ENCODE measurements around the gene TJAP1.
"Not testable (repeated sequence)": the region's sequence is repeated elsewhere in the genome, so short reads cannot be mapped to it uniquely, and the experiment has no call there.

The TJAP1 gene

DNA sequence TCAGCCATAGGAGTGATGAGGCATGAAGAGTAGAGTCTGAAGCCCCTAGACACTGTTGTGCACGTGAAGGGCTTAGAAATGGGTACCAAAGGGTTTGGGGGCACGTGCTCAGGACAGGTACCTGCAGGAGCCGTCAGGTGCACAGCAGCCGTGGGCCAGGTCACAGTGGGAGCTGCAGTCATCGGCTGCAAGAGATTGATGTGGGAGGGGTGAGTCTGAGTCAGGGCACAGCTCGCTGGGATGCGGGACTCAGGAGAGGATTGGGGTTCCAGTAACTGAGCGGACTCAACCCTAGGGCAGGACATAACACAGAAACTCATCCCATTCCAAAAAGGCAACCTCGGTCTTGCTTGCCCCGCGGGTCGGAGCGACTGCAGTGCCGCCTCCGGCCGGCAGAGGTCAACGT lies 23.1 kb upstream of the TJAP1 start:
- no peak for DNase-seq

- DNase-seq = no peak
Measured at GRCh38 chr6:43454696-43455530, 22.5 kb upstream of the TJAP1 start.

GRCh38 chr6:43455531-43456428 lies 21.6 kb upstream of the TJAP1 start, which contains the start of gene DLK2:
DLK2 (minus strand) TSS chr6:43455548; CDS start chr6:43454825, 723 bp downstream.
- no peak for DNase-seq

- DNase-seq = no peak
Measured at GRCh38 chr6:43457643-43458042, 19.7 kb upstream of the TJAP1 start.

GRCh38 chr6:43458154-43458553 lies 19.2 kb upstream of the TJAP1 start:
- DNase-seq = not testable (repeated sequence)

- no peak for DNase-seq
Measured at GRCh38 chr6:43459535-43459934, 17.8 kb upstream of the TJAP1 start.

- DNase-seq = no peak
Measured at GRCh38 chr6:43460032-43460431, 17.3 kb upstream of the TJAP1 start.

GRCh38 chr6:43461936-43462335 lies 15.4 kb upstream of the TJAP1 start:
- no peak for DNase-seq

DNA sequence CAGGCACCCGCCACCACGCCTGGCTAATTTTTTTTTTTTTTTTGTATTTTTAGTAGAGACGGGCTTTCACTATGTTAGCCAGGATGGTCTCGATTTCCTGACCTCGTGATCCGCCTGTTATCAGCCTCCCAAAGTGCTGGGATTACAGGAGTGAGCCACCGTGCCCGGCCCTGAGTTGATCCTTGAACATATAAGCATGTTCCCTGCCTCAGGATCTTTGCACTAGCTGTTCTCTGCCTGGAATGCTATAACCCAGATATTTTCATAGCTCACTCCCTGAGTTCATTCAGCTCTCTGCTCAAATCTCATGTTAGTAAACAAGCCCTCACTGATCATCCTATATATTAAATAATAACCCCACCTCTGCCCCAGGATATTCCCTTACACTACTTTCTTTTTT lies 13.0 kb upstream of the TJAP1 start:
- DNase-seq = no peak

DNA sequence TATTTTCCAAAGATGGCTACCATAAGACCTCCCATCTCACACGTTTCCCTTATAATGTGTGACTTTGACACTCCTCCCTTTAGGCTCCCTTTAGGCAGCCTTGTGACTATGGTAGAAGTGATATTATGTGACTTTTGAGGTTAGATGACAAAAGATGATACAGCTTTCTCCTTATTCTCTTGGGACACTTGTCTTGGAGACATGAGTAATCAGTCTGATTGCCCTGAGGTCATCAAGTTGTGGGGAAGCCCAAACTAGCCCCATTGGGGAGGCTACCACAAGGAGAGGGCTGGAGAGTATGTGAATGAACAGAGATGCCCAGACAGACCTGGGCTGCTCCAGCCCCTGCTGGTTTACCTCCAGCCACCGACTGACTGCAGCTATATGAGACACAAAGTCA lies 11.4 kb upstream of the TJAP1 start:
- no peak for DNase-seq

DNA sequence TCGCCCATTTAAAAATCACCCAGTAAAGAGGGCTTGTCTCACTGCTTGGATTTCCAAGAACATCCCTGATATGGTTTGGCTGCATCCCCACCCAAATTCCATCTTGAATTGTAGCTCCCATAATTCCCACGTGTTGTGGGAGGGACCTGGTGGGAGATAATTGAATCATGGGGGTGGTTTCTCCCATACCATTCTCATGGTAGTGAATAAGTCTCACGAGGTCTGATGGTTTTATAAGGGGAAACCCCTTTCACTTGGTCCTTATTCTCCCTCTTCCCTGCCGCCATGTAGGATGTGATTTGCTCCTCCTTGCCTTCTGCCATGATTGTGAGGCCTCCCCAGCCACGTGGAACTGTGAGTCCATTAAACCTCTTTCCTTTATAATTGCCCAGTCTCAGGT lies 10.1 kb upstream of the TJAP1 start:
- DNase-seq = not testable (repeated sequence)

GRCh38 chr6:43467752-43468151 lies 9.6 kb upstream of the TJAP1 start:
- DNase-seq = no peak

GRCh38 chr6:43468240-43468639 lies 9.1 kb upstream of the TJAP1 start:
- DNase-seq = no peak

- DNase-seq = no peak
Measured at GRCh38 chr6:43468748-43469681, 8.4 kb upstream of the TJAP1 start.

- DNase-seq = no peak
Measured at GRCh38 chr6:43469947-43470346, 7.4 kb upstream of the TJAP1 start.

- DNase-seq = no peak
Measured at GRCh38 chr6:43471399-43471798, 6.0 kb upstream of the TJAP1 start.

DNA sequence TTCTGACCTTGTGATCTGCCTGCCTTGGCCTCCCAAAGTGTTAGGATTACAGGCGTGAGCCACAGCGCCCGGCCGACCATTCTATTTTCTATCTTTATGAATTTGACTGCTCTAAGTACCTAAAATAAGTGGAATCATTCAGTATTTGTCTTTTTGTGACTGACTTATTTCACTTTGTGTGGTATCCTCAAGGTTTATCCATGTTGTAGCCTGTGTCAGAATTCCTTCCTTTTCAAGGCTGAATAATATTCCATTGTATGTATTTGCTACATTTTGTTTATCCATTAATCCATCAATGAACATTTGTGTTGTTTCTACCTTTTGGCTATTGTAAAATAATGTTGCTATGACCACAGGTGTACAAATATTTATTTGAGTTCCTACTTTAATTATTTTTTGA lies 4.9 kb upstream of the TJAP1 start:
- no peak for DNase-seq

DNA sequence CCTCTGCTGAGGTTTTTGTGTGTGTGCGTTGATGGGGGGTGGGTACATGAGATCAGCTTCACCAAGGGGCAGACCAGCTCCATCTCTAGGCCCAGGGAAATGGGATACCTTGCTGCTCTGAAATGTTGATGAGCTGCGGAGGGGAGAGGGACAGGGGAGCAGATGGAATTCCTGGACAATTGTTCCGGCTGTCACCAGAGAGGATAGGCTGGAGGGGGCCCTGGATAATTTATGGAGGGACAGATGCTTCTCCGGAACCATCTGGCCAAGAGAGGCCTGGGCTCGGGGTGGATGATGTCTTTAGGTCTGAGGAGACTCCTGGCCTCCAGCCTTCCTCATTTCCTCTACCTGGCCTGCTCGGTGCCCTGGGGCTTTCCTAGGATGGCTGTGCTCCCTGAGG lies 1.9 kb upstream of the TJAP1 start:
- no peak for DNase-seq

DNA sequence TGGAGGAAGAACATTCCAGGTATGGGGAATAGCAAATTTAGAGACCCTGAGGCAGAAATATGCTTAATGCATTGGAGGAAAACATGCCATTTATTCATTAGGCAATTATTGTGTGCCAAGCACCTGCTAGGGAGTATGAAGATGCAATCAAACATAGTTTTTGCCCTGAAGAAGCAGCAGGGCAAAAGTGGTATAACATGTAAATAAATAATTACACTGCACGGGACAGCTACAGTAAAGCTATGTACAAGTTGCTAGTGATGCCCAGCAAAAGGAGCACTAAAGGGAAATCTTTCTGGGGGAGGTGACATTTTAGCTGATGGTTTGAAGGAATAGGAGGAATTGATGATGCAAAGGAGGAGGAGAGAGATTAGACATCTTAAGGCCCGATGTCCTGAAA lies 624 bp upstream of the TJAP1 start:
- DNase-seq = no peak

- no peak for DNase-seq
Measured at GRCh38 chr6:43478008-43478372, 620 bp downstream of the TJAP1 start.

DNA sequence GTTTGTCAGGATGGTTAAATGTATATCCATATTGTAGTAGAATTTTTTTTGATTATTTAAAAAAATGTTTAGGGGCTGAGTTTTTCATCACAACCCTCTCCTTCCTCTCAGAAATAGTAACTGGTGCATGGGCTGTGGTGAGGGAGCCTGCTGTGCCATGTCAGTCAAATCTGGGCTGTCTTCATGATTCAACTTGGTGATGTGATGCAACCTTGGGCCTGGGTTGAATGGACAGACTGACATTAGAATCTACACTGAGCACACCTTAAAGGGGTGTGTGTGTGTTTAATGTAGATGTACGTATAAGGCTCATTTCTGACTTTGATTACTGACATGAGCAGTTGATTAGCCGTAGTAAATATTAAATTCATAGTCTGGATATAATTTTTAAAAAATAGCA lies 3.7 kb downstream of the TJAP1 start:
- no peak for DNase-seq

DNA sequence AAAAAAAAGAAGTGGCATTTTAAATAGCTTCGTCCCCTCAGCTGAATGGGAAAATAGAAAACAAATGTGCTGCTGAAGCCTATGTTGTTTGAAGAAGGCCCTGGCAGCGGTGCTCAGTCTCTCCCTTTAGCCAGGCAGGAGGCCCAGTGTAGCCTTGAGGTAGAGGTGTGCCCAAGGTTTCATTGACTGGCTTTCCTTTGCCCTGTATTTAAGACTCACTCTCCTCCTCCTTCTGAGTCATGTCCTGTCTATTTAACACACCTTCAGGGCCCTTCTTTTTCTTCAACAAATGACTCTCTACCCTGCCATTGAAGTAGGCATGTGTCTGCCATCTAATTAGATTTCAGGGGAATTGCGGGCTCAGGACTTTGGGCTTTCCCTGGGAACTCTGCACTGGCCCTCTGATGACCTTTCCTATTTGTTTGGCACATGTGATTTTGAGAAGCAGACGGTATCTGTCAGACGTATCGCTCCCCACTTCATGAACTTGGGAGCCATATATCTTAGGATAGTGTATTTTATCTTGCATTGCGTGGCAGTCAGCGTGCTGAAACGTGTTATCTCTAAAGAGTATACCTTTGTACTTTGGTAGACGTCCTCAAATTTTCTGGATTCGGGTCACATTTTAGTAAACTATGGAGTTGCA lies 4.3 kb downstream of the TJAP1 start:
- no peak for DNase-seq
